H9 (cell line): ENCODE results near the gene SMARCAL1. TPM values are rescaled to one million over a fixed set of nuclear protein-coding genes. Genes with fewer than 3 reads are reported as not detected.

Source experiments
- DNase-seq: peaks from one replicate; pipeline ENCODE4 v3.0.0-alpha.2; 2017
- H2AFZ ChIP-seq: one replicate; pipeline ENCODE4 v1.6.1; 2013; ENCODE audit warnings: mild to moderate bottlenecking, low read length, control low read depth, moderate library complexity
- H2AK5ac ChIP-seq: 2 replicates; pipeline ENCODE4 v1.6.1; 2013; ENCODE audit warnings: low read length, control low read depth, mixed read lengths; ENCODE audit not compliant: insufficient read length
- H2BK120ac ChIP-seq: one replicate; pipeline ENCODE4 v1.6.1; 2013; ENCODE audit warnings: low read depth, mild to moderate bottlenecking, low read length, control low read depth, inconsistent platforms; ENCODE audit not compliant: poor library complexity, severe bottlenecking
- H2BK12ac ChIP-seq: 2 replicates; pipeline ENCODE4 v1.6.1; 2013; ENCODE audit warnings: low read length, control low read depth, mixed read lengths, low read depth; ENCODE audit not compliant: insufficient read length
- H2BK15ac ChIP-seq: 2 replicates; pipeline ENCODE4 v1.6.1; 2013; ENCODE audit warnings: low read depth, low read length, control low read depth
- H2BK20ac ChIP-seq: one replicate; pipeline ENCODE4 v1.6.1; 2013; ENCODE audit warnings: low read depth, mild to moderate bottlenecking, low read length, control low read depth, inconsistent platforms; ENCODE audit not compliant: poor library complexity, severe bottlenecking
- H2BK5ac ChIP-seq: 2 replicates; pipeline ENCODE4 v1.6.1; 2013; ENCODE audit warnings: low read length, control low read depth, mixed read lengths; ENCODE audit not compliant: insufficient read length
- H3K14ac ChIP-seq: 2 replicates; pipeline ENCODE4 v1.6.1; 2013; ENCODE audit warnings: low read length, control low read depth; ENCODE audit not compliant: insufficient read depth
- H3K18ac ChIP-seq: 2 replicates; pipeline ENCODE4 v1.6.1; 2013; ENCODE audit warnings: low read depth, mild to moderate bottlenecking, mixed read lengths, low read length, control low read depth; ENCODE audit not compliant: insufficient read length
- H3K23ac ChIP-seq: 2 replicates; pipeline ENCODE4 v1.6.1; 2013; ENCODE audit warnings: low read length, control low read depth, mixed read lengths, low read depth; ENCODE audit not compliant: insufficient read length
- H3K23me2 ChIP-seq: 2 replicates; pipeline ENCODE4 v1.6.1; 2013; ENCODE audit warnings: low read depth, mild to moderate bottlenecking, mixed read lengths, low read length, control low read depth; ENCODE audit not compliant: insufficient read length, poor library complexity, severe bottlenecking
- H3K27ac ChIP-seq: 2 replicates; pipeline ENCODE4 v1.5.1; 2013; ENCODE audit warnings: low read length, control low read depth, mixed read lengths, low read depth; ENCODE audit not compliant: insufficient read length
- H3K27me3 ChIP-seq: 2 replicates; pipeline ENCODE4 v1.6.1; 2013; ENCODE audit warnings: low read length, control low read depth, inconsistent platforms; ENCODE audit not compliant: insufficient read depth
- H3K4ac ChIP-seq: 2 replicates; pipeline ENCODE4 v1.6.1; 2013; ENCODE audit warnings: low read depth, mild to moderate bottlenecking, control low read depth, inconsistent platforms, low read length, moderate library complexity
- H3K4me1 ChIP-seq: 2 replicates; pipeline ENCODE4 v1.6.1; 2013; ENCODE audit warnings: low read length, control low read depth, inconsistent platforms; ENCODE audit not compliant: insufficient read depth
- H3K4me2 ChIP-seq: 2 replicates; pipeline ENCODE4 v1.6.1; 2013; ENCODE audit warnings: low read length, control low read depth, mixed read lengths; ENCODE audit not compliant: insufficient read length, insufficient read depth
- H3K56ac ChIP-seq: 2 replicates; pipeline ENCODE4 v1.6.1; 2013; ENCODE audit warnings: low read depth, mild to moderate bottlenecking, mixed read lengths, low read length, control low read depth; ENCODE audit not compliant: insufficient read length
- H3K79me1 ChIP-seq: 2 replicates; pipeline ENCODE4 v1.6.1; 2013; ENCODE audit warnings: low read depth, mild to moderate bottlenecking, moderate library complexity, low read length, control low read depth, inconsistent platforms; ENCODE audit not compliant: insufficient read depth, poor library complexity, severe bottlenecking
- H3K79me2 ChIP-seq: 2 replicates; pipeline ENCODE4 v1.6.1; 2013; ENCODE audit warnings: low read length, control low read depth, inconsistent platforms; ENCODE audit not compliant: insufficient read depth
- H3K9ac ChIP-seq: 2 replicates; pipeline ENCODE4 v1.6.1; 2013; ENCODE audit warnings: low read length, control low read depth, mixed read lengths; ENCODE audit not compliant: insufficient read length; ENCODE audit errors: extremely low read depth
- H3K9me3 ChIP-seq: one replicate; pipeline ENCODE4 v1.6.1; 2013; ENCODE audit warnings: low read depth, low read length, inconsistent platforms; ENCODE audit not compliant: control insufficient read depth
- H3T11ph ChIP-seq: one replicate; pipeline ENCODE4 v1.6.1; 2013; ENCODE audit warnings: mild to moderate bottlenecking, low read length, control low read depth, inconsistent platforms
- H4K20me1 ChIP-seq: one replicate; pipeline ENCODE4 v1.6.1; 2013; ENCODE audit not compliant: control insufficient read depth, insufficient read length, insufficient read depth
- H4K5ac ChIP-seq: 2 replicates; pipeline ENCODE4 v1.6.1; 2013; ENCODE audit warnings: low read depth, mild to moderate bottlenecking, mixed read lengths, low read length, control low read depth; ENCODE audit not compliant: insufficient read length
- H4K8ac ChIP-seq: replicated peaks from 2 replicates; pipeline ENCODE4 v1.6.1; 2013; ENCODE audit warnings: low read length, control low read depth, mixed read lengths, low read depth; ENCODE audit not compliant: insufficient read length
- H4K91ac ChIP-seq: 2 replicates; pipeline ENCODE4 v1.6.1; 2013; ENCODE audit warnings: low read depth, mild to moderate bottlenecking, moderate library complexity, mixed read lengths, low read length, control low read depth; ENCODE audit not compliant: insufficient read length
- H3K27ac Mint-ChIP-seq, 3 experiments: 2 replicates in 2 of 3; 3 replicates in 1 of 3; pipeline ENCODE4 v1.8.0; 2020 to 2021; ENCODE audit warnings: mixed read lengths in 3 of 3, mild to moderate bottlenecking in 1 of 3, moderate library complexity in 1 of 3
- H3K27me3 Mint-ChIP-seq: 2 replicates; pipeline ENCODE4 v1.8.0; 2021; ENCODE audit warnings: low read depth, mild to moderate bottlenecking, moderate library complexity, mixed read lengths
- H3K36me3 Mint-ChIP-seq, 3 experiments: 2 replicates in 2 of 3; 3 replicates in 1 of 3; pipeline ENCODE4 v1.8.0; 2020 to 2021; ENCODE audit warnings: low read depth in 3 of 3, mixed read lengths in 3 of 3; ENCODE audit not compliant: insufficient read depth in 1 of 3
- H3K4me1 Mint-ChIP-seq, 2 experiments: 2 replicates each; pipeline ENCODE4 v1.8.0; 2020; ENCODE audit warnings: mixed read lengths in 2 of 2
- H3K4me3 Mint-ChIP-seq, 2 experiments: 2 replicates in 1 of 2; 3 replicates in 1 of 2; pipeline ENCODE4 v1.8.0; 2020 to 2021; ENCODE audit warnings: mild to moderate bottlenecking in 2 of 2, mixed read lengths in 2 of 2, moderate library complexity in 1 of 2
- H3K9me3 Mint-ChIP-seq, 2 experiments: 2 replicates in 1 of 2; 3 replicates in 1 of 2; pipeline ENCODE4 v1.8.0; 2020; ENCODE audit warnings: mild to moderate bottlenecking in 2 of 2, mixed read lengths in 2 of 2, moderate library complexity in 1 of 2
- CTCF ChIP-seq: fragments of 200-600 bp; sonication (generic); conservative IDR thresholded peaks from 3 replicates; pipeline ENCODE4 v1.8.0; 2021; ENCODE audit warnings: antibody characterized with exemption, mild to moderate bottlenecking
- WGBS: extraction: QIAGEN DNeasy Blood & Tissue Kit; methylation state at CpG from one replicate; pipeline ENCODE4 v1.1.7; 2013; ENCODE audit warnings: missing lambda C conversion rate, low lambda C conversion rate, mixed read lengths; ENCODE audit not compliant: insufficient read length; ENCODE audit errors: extremely low coverage; 5-methylcytosine and 5-hydroxymethylcytosine counted together
- total RNA-seq: library from RNA; stranded (reverse); gene quantifications from 2 replicates; pipeline ENCODE4 v1.2.1, GENCODE V29; 2021

The SMARCAL1 gene
- total RNA-seq, 1 experiment from 2014 or later: 16.5 TPM

- no peak for TF ChIP-seq CTCF
Measured at GRCh38 chr2:216525972-216526371, 113.7 kb downstream of the SMARCAL1 start.

More at GRCh38 chr2:216525972-216526371, 113.7 kb downstream of the SMARCAL1 start:
- Histone ChIP-seq H3T11ph (no peak overlapping the region), H3K79me1 (no peaks in the 10 kb centered on the region), H3K4ac (no peak overlapping the region), H3K23ac (no peak overlapping the region), H3K4me1 (no peaks in the 10 kb centered on the region; the same call in 1 of the 2 replicates), H3K4me2 (no peak overlapping the region), H2BK120ac (no peak overlapping the region), H2AFZ (no peak overlapping the region), H4K20me1 (no peaks in the 10 kb centered on the region), H3K79me2 (no peaks in the 10 kb centered on the region), H3K9me3 (no peaks in the 10 kb centered on the region), H3K9ac (no peak overlapping the region), H3K18ac (no peak overlapping the region), H3K27me3 (no peaks in the 10 kb centered on the region), H3K56ac (no peak overlapping the region), H3K27ac (no peak overlapping the region), H2AK5ac (no peak overlapping the region), H4K8ac (no peak overlapping the region), H4K91ac (no peak overlapping the region), H3K14ac (no peak overlapping the region), H4K5ac (no peak overlapping the region), H2BK5ac (no peak overlapping the region), H2BK20ac (no peak overlapping the region), H2BK15ac (no peak overlapping the region), H2BK12ac (no peak overlapping the region), H3K23me2 (no peaks in the 10 kb centered on the region)
- no peak overlapping the region for H3K4me3 Mint-ChIP-seq
- H3K27ac Mint-ChIP-seq: no peak overlapping the region; a peak in 1 of 7 replicates
- peaks cover 4 to 13% (median 6%) of the 10 kb centered on the region in 3 experiments for H3K36me3 Mint-ChIP-seq
- no peaks in the 10 kb centered on the region for H3K27me3 Mint-ChIP-seq
- WGBS: no CpG with 5 or more reads among the region's 4 CpGs
- H3K9me3 Mint-ChIP-seq: peaks cover 0 to 7% of the 10 kb centered on the region in 2 experiments; a peak in 2 of 5 replicates
- H3K4me1 Mint-ChIP-seq: peaks cover 0 to 8% of the 10 kb centered on the region in 2 experiments; a peak in 2 of 4 replicates
- DNase-seq: no peak
